Measurements from ENCODE around the gene ABCB9. TPM values are rescaled to one million over a fixed set of nuclear protein-coding genes. Genes with fewer than 3 reads are reported as not detected.
A peak's percentile ranks its signal among the peaks of the same experiment; 100 is the strongest.

The ABCB9 gene
- total and polyA plus RNA-seq, 4 donors: 12.5 to 24.4 (median 16.0) TPM

DNA sequence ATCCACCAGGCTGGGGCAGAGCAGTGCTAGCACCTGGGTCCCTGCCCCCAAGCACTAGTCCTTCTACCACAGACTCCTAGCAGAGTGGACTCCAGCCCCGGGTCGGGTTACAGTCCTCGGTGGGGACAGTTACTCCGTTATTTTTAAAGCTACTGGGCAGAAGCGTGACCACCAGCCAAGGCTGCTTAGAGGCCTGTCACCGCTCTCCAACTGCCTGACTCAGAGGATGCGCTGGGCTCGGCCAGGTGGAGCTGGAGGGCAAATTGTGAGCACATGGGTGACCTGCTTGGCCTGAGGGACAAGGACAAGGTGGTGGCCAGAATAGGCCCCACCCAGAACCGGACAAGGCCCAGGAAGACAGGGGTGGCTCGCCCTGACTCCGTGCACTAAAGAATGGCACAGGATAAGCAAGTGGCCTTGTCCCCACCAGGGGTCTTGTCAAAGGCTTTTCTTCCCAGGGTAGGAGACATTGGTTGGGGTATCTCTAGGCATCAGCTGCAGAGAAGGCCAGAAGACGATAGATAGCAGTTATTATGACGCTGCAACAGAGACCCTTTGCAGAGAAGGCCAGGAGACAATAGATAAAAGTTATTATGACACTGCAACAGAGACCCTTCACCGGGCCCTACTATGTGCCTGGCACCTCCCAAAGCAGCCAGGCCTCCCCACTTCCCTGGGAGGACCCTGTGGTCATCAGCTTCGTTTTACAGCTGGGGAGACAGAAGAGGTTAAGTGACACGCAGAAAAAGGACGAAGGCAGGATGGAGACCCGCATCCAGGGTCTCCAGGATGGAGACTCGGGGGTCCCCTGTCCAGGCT is 1.6 kb downstream of the ABCB9 start:
- no peaks in the 10 kb centered on the region for H3K27me3 ChIP-seq (ENCODE audit: control insufficient read depth, insufficient read depth, low read length)
- H3K4me3 ChIP-seq (ENCODE audit: low read depth, low read length): no peak overlapping the region
- H3K9me3 ChIP-seq (ENCODE audit: control insufficient read depth, insufficient read depth, low read length): no peaks in the 10 kb centered on the region
- peaks cover 20% of the 10 kb centered on the region for H3K36me3 ChIP-seq (ENCODE audit: control insufficient read depth, insufficient read depth, low read length)
- DNase-seq (ENCODE audit: low read depth in 4 of 6, low spot score in 6 of 6): no peak
- 81% methylated on average over 16 of the region's 19 CpGs for WGBS (ENCODE audit: insufficient coverage)
- peaks cover 44% of the 10 kb centered on the region for H3K4me1 ChIP-seq (ENCODE audit: control insufficient read depth, insufficient read depth, low read length)
- no peak overlapping the region for H3K27ac ChIP-seq (ENCODE audit: low read depth, low read length)

DNA sequence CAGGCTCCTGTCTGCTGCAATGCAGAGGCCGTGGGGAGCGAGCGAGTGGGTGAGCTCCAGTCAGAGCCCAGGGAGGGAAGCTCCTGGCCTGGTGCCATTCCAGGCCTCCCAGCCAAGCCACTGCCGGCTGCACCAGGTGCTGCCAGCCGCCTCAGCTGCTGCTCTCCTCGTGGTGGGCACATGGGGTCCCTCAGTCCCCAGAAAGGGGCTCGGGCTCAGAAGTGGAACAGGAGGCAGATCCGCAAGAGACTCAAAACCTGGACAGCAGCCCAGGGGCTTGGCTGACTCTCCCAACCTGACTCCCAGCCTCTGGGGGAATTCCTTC is 2.4 kb downstream of the ABCB9 start:
- peak in 2 of 6 donors; percentile 61 to 77 for DNase-seq (ENCODE audit: low read depth in 4 of 6, low spot score in 6 of 6)
- no peaks in the 10 kb centered on the region for H3K9me3 ChIP-seq (ENCODE audit: control insufficient read depth, insufficient read depth, low read length)
- H3K27me3 ChIP-seq (ENCODE audit: control insufficient read depth, insufficient read depth, low read length): no peaks in the 10 kb centered on the region
- H3K4me1 ChIP-seq (ENCODE audit: control insufficient read depth, insufficient read depth, low read length): peaks cover 44% of the 10 kb centered on the region
- H3K27ac ChIP-seq (ENCODE audit: low read depth, low read length): no peak overlapping the region
- H3K4me3 ChIP-seq (ENCODE audit: low read depth, low read length): no peak overlapping the region
- H3K36me3 ChIP-seq (ENCODE audit: control insufficient read depth, insufficient read depth, low read length): peaks cover 26% of the 10 kb centered on the region
- WGBS (ENCODE audit: insufficient coverage): 17% methylated on average over 8 of the region's 8 CpGs

DNA sequence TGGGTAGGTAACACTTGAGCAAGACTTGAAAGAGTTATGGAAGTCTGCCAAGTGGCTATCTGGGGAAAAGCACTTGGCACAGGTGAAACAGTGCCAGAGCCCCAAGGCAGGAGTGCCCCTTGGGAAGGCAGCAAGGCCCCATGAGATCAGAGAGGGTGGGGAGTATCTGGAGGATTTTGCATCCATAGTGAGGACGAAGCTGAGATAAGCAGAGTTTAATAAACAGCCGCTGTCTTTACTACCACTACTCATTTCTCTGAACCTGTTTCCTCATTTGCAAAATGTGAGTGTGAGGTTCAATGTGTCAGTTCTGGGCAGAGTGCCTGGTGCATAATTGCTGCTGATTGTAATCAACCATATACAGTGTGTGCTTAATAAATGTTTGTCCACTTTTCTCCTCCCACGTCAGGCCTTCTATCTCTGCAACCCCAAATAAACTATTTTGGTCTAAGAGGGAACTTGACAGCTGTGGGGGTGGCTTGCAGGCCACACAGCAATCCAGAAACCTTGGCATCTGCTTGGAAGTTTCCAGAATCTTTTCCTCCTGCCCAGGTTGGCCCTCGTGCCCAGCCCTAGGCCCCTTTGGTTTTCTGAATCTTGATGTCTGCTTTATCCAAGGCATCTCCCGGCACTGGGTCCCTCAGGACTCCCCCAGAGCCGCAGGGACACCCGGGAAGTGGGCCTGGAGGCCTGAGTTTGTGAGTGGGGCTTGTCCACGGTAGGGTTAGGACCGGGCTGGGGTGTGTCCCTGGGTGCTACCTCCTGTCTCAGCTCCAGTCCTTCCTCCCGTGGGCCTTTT is 4.5 kb downstream of the ABCB9 start:
- Histone ChIP-seq H3K36me3 (ENCODE audit: control insufficient read depth, insufficient read depth, low read length) (peaks cover 31% of the 10 kb centered on the region), H3K27me3 (ENCODE audit: control insufficient read depth, insufficient read depth, low read length) (no peaks in the 10 kb centered on the region), H3K4me1 (ENCODE audit: control insufficient read depth, insufficient read depth, low read length) (peaks cover 44% of the 10 kb centered on the region), H3K4me3 (ENCODE audit: low read depth, low read length) (no peak overlapping the region), H3K9me3 (ENCODE audit: control insufficient read depth, insufficient read depth, low read length) (no peaks in the 10 kb centered on the region), H3K27ac (ENCODE audit: low read depth, low read length) (no peak overlapping the region)
- 86% methylated on average over 7 of the region's 10 CpGs for WGBS (ENCODE audit: insufficient coverage)
- peak in 1 of 6 donors; percentile 23 for DNase-seq (ENCODE audit: low read depth in 4 of 6, low spot score in 6 of 6)

GRCh38 chr12:122960193-122960569 is 6.1 kb downstream of the ABCB9 start:
- H3K27ac ChIP-seq (ENCODE audit: low read depth, low read length): no peak overlapping the region
- no peak for DNase-seq (ENCODE audit: low read depth in 4 of 6, low spot score in 6 of 6)
- no peaks in the 10 kb centered on the region for H3K27me3 ChIP-seq (ENCODE audit: control insufficient read depth, insufficient read depth, low read length)
- peaks cover 34% of the 10 kb centered on the region for H3K36me3 ChIP-seq (ENCODE audit: control insufficient read depth, insufficient read depth, low read length)
- WGBS (ENCODE audit: insufficient coverage): 98% methylated on average over 8 of the region's 8 CpGs
- no peaks in the 10 kb centered on the region for H3K9me3 ChIP-seq (ENCODE audit: control insufficient read depth, insufficient read depth, low read length)
- H3K4me3 ChIP-seq (ENCODE audit: low read depth, low read length): no peak overlapping the region
- H3K4me1 ChIP-seq (ENCODE audit: control insufficient read depth, insufficient read depth, low read length): peaks cover 29% of the 10 kb centered on the region

GRCh38 chr12:122959566-122960192 is 6.6 kb downstream of the ABCB9 start:
- Histone ChIP-seq H3K36me3 (ENCODE audit: control insufficient read depth, insufficient read depth, low read length) (peaks cover 34% of the 10 kb centered on the region), H3K4me3 (ENCODE audit: low read depth, low read length) (no peak overlapping the region), H3K4me1 (ENCODE audit: control insufficient read depth, insufficient read depth, low read length) (peaks cover 26% of the 10 kb centered on the region), H3K9me3 (ENCODE audit: control insufficient read depth, insufficient read depth, low read length) (no peaks in the 10 kb centered on the region), H3K27me3 (ENCODE audit: control insufficient read depth, insufficient read depth, low read length) (no peaks in the 10 kb centered on the region), H3K27ac (ENCODE audit: low read depth, low read length) (no peak overlapping the region)
- 96% methylated on average over 31 of the region's 35 CpGs for WGBS (ENCODE audit: insufficient coverage)
- no peak for DNase-seq (ENCODE audit: low read depth in 4 of 6, low spot score in 6 of 6)

DNA sequence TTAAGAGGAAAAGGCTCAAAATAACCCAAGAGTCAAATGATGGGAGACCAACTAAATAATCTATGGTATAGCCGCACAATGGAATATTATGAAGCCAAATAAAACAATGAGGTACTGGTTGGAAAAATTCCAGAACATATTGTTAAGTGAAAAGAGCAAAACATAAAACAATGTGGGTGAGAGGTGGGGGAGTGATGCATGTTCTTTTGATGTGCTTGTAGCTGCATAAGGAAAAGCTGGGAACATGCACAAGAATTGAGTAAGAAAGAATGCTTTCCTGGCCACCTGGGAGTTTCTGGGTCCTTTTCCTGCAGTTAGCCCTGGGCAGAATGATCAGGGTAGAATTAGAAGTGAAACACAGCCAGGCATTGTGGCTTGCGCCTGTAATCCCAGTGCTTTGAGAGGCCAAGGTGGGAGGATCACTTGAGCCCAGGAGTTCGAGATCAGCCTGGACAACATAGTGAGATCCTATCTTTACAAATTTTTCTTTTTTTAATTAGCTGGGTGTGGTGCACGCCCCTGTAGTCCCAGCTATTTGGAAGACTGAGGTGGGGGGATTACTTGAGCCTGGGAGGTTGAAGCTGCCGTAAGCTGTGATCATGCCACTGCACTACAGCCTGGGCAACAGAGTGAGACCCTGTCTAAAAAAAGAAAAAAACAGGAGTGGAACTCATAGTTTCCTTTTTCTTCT is 7.9 kb downstream of the ABCB9 start:
- Histone ChIP-seq H3K27ac (ENCODE audit: low read depth, low read length) (no peak overlapping the region), H3K4me1 (ENCODE audit: control insufficient read depth, insufficient read depth, low read length) (peaks cover 13% of the 10 kb centered on the region), H3K4me3 (ENCODE audit: low read depth, low read length) (no peak overlapping the region), H3K9me3 (ENCODE audit: control insufficient read depth, insufficient read depth, low read length) (no peaks in the 10 kb centered on the region), H3K27me3 (ENCODE audit: control insufficient read depth, insufficient read depth, low read length) (no peaks in the 10 kb centered on the region), H3K36me3 (ENCODE audit: control insufficient read depth, insufficient read depth, low read length) (peaks cover 24% of the 10 kb centered on the region)
- WGBS (ENCODE audit: insufficient coverage): 100% methylated on average over 1 of the region's 5 CpGs
- DNase-seq (ENCODE audit: low read depth in 4 of 6, low spot score in 6 of 6): no peak

- H3K27ac ChIP-seq (ENCODE audit: low read depth, low read length): no peak overlapping the region
- peaks cover 3% of the 10 kb centered on the region for H3K4me1 ChIP-seq (ENCODE audit: control insufficient read depth, insufficient read depth, low read length)
- H3K4me3 ChIP-seq (ENCODE audit: low read depth, low read length): no peak overlapping the region
- no CpG with 5 or more reads among the region's 2 CpGs for whole genome bisulfite sequencing (ENCODE audit: insufficient coverage)
- H3K36me3 ChIP-seq (ENCODE audit: control insufficient read depth, insufficient read depth, low read length): peaks cover 26% of the 10 kb centered on the region
- no peaks in the 10 kb centered on the region for H3K9me3 ChIP-seq (ENCODE audit: control insufficient read depth, insufficient read depth, low read length)
- no peak for DNase-seq (ENCODE audit: low read depth in 4 of 6, low spot score in 6 of 6)
- no peaks in the 10 kb centered on the region for H3K27me3 ChIP-seq (ENCODE audit: control insufficient read depth, insufficient read depth, low read length)
These were observed 10.2 kb downstream of the ABCB9 start for GRCh38 chr12:122956035-122956434.

DNA sequence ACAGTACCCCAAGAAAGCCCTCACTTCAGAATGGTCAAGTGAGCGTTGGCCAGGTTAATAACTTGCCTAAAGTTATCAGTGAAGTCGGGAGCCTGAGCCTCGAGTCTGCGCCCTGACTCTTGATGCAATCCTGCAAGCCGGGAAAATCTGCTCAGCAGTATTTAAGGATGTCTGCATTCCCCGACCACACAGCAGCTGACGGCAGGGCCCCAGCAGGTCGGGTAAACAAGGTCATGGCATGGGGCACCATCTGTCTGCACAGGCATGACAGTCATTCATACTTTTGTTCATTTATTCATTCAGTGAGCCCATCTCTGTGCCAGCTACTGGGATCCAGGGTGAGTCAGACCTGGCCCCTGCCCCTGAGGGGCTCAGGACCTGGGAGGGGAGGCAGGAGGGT is 11.1 kb downstream of the ABCB9 start:
- WGBS (ENCODE audit: insufficient coverage): 51% methylated on average over 7 of the region's 8 CpGs
- Histone ChIP-seq H3K27ac (ENCODE audit: low read depth, low read length) (no peak overlapping the region), H3K4me1 (ENCODE audit: control insufficient read depth, insufficient read depth, low read length) (peaks cover 10% of the 10 kb centered on the region), H3K27me3 (ENCODE audit: control insufficient read depth, insufficient read depth, low read length) (no peaks in the 10 kb centered on the region), H3K9me3 (ENCODE audit: control insufficient read depth, insufficient read depth, low read length) (no peaks in the 10 kb centered on the region), H3K36me3 (ENCODE audit: control insufficient read depth, insufficient read depth, low read length) (peaks cover 30% of the 10 kb centered on the region), H3K4me3 (ENCODE audit: low read depth, low read length) (no peak overlapping the region)
- no peak for DNase-seq (ENCODE audit: low read depth in 4 of 6, low spot score in 6 of 6)
